HCT116 (cell line): ENCODE measurements around the gene PARVG.

ENCODE experiments used
- CTCF ChIP-seq, 3 experiments: fragments of 200-600 bp in 1 of 3; sonication (generic) in 1 of 3; IDR thresholded peaks in 2 of 3; conservative IDR thresholded peaks in 1 of 3; 2 replicates each; pipeline ENCODE4 v1.5.1; 2012 to 2017; ENCODE audit warnings: low read depth in 2 of 3, low read length in 2 of 3, antibody characterized with exemption in 1 of 3, borderline replicate concordance in 1 of 3, control low read depth in 1 of 3, mild to moderate bottlenecking in 1 of 3, mixed read lengths in 1 of 3, mixed run types in 1 of 3, moderate library complexity in 1 of 3; ENCODE audit not compliant: insufficient read depth in 1 of 3
- EZH2 ChIP-seq: fragments of 200-600 bp; sonication (generic); IDR thresholded peaks from 2 replicates; pipeline ENCODE4 v1.6.1; 2017; ENCODE audit warnings: antibody characterized with exemption, mixed run types
- JUND ChIP-seq: IDR thresholded peaks from 2 replicates; pipeline ENCODE4 v1.6.1; 2012
- SRF ChIP-seq: IDR thresholded peaks from 2 replicates; pipeline ENCODE4 v1.6.1; 2012; ENCODE audit warnings: low read depth
- ZNF274 ChIP-seq: fragments of 200-500 bp; sonication (Bioruptor generic); IDR thresholded peaks from 2 replicates; pipeline ENCODE4 v1.6.1; 2014; ENCODE audit warnings: mild to moderate bottlenecking, low read depth, low read length, inconsistent platforms

GRCh38 chr22:44211946-44212930 lies 31.5 kb downstream of the PARVG start:
- no peak for TF ChIP-seq SRF
- TF ChIP-seq ZNF274 = no peak
- no peak for TF ChIP-seq CTCF (IDR thresholded peaks at IDR 0.05 in 2 of 3, conservative IDR thresholded peaks at IDR 0.05 in 1 of 3; ENCODE audit: borderline replicate concordance in 1 of 3, insufficient read depth in 1 of 3, low read depth in 2 of 3, low read length in 2 of 3)
- no peak for TF ChIP-seq EZH2
- TF ChIP-seq JUND = no peak
